Fibroblast of skin of right biceps (primary cell): ENCODE measurements around the gene NMNAT3.
A peak's percentile ranks its signal among the peaks of the same experiment; 100 is the strongest.

ENCODE experiments used
- DNase-seq: peaks from one replicate; pipeline ENCODE4 v3.0.0-alpha.2; 2013

Gene NMNAT3

DNA sequence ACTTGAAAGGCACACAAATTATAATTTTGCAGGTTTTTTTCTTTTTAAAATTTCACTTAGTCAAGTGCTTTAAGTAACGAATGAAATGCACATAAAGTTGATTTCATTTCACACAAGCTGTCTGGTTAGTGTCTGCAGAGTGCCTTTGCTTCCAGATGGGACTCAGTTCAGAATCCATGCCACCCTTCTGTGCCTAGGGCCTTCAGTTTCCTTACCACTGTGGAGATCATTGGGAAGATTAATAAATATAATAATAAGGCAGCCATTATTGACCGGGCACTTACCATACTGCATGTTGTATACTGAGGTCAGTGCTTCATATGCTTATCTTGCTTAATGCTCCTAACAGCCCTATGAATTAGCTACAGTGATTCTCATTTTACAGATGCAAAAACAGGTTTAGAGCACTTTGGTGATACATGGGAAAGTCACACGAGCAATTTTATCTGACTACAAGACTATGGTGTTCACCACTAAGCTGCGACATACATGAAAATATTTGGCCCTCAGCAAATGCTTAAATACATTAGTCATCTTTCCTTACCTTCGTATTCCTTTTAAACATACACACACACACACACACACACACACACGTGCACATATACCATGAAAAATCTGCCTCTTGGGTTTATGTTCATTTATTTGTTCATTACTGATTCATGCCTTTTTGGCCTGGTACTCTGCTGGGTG is 3.1 kb downstream of the NMNAT3 start:
- no peak for DNase-seq

DNA sequence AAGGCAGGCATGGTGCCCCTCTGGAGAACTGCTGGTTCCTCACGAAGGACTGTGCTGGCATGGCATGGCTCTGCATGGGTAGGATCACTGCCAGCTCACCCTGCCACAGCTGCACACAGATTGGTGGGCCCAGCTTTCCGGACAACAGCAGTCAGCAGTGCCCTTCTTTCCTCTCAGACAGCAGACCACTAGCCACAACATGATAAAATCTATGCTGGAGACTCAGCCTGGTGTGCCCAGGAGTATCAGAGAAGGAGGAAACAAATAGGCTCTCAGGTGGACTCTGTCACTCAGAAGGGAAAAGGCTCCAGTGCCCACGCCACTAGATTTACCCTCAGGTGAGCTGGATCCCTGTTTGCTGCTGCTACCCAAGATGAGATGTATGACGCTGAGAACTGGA is 4.9 kb downstream of the NMNAT3 start:
- no peak for DNase-seq

DNA sequence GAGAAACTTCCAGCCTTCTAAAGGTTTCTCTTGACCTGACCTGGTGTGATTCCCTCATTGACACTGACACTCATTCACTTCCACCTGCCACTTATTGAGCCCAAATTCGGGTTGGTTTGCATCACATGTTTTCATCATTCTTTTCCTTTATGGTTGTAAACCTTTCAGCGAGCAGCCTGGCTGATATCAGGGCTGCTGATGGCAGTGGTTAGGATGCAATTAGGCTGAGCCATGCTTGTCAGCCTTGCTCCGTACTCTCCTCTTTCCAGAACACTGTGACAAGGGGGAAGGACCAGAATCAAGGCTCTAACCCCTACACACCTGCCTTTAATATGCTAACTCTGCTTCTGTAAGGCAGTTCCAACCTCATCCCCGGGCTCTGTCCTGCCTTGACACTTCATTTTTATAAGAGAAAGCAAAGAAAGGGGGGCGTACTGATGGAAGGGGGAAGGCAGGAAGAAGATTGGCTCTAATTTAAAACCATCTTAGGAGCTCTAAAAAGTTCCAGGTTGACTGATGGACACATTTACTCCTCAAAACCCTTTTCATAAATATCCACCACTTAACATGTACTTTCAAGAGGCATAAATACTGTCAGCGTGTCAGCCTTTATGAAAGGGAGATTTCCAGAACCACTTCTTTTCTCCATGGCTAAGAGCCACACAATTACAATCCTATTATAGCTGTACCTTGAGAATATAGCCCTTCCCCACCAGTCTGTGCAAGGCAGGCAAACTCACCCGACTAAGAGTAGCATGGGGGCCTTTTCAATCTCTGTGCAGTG is 5.7 kb downstream of the NMNAT3 start:
- no peak for DNase-seq

DNA sequence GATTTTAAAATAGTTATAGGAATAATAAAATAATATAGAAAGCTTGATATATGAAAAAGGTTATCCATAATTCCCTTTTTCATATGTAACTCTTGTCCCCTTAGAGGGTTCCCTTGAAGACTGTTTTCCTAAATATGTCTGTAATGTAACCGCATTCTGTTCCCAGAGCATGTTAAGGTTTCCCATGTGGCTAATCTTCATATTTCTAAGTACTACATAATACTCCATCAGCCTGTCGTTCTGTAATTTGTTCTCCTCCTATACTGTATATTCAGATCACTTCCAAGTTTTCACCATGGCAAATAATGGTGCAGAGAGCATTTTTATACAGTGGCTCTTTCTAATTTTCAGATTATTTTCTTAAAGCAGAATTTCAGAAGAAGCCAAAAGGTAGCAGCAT is 6.7 kb downstream of the NMNAT3 start:
- peak; percentile 1 for DNase-seq

DNA sequence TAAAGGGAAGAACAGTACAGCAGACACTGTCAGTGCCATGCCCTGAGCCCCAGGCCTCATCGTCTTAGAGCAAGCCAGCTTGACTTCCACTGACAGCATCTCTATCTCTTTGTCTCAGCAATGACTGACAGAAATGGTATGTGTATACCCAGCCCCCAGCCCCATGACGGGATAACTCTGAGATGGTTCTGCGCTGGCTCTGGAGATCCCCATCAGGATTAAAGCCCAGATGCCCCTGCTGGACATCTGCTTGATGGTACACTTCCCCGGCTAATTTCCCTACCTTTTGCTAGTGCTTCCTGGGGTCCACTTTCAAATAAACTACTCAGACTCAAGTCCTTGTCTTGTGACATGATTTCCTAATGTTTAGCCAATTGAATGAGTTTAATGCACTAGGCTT is 7.6 kb downstream of the NMNAT3 start:
- no peak for DNase-seq

- DNase-seq: no peak
Measured at GRCh38 chr3:139668332-139668731, 9.4 kb downstream of the NMNAT3 start.

- DNase-seq: no peak
Measured at GRCh38 chr3:139664958-139665357, 12.8 kb downstream of the NMNAT3 start.

DNA sequence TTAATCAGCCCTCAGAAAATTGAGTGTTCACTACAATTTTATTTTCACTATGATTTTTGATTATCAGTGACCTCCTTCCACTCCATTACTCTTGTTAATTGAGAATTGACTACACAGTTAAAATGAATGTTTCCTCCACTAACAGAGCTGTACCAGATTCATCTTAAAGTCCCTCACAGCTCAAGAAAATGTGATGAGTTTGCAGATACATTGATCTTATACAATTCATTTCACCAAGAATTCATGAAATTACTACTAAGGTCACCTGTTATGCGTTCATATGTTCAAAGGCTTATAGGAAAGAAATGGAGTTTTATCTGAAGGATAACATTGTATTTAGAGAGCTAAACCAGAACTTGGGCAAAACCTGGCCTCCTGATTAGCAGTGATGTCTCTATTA is 17.5 kb downstream of the NMNAT3 start:
- no peak for DNase-seq

DNA sequence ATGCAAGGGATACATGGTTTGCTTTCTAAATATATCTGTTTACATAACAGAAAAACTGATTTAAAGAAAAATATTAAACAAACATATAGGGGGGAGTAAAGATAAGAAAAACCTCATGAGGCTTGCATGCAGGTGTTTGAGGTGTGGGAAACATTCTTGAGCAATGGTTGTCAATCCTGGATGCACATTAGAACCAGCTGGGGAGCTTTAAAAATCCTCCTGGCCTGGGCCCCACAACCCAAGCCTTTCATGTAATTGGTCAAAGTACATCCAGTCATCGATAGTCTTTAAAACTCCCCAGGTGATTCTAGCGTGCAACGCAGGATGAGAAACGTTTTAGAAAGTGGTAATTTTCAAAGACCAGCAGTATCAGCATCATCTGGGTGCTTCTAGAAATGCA is 18.3 kb downstream of the NMNAT3 start:
- DNase-seq: no peak

GRCh38 chr3:139657936-139658335 is 19.8 kb downstream of the NMNAT3 start:
- no peak for DNase-seq

DNA sequence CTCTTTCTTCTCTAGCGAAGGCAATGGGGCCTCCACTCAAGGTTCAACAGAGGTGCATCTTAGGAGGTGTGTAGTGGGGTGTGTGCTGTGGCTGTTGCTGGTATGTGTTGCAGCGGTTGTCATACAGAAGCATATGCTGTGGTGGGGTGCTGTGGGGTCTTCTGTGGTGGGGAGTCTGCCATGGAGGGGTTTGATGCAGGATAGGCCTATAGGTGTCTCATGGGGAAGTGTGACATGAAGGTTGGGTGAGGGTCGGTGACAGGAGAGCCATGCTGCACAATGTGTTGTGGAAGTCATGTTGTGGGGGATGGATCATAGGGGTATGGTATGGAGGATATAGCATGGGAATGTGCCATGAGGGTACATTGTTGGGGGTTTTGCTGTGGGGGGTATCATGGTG is 20.3 kb downstream of the NMNAT3 start:
- no peak for DNase-seq

DNA sequence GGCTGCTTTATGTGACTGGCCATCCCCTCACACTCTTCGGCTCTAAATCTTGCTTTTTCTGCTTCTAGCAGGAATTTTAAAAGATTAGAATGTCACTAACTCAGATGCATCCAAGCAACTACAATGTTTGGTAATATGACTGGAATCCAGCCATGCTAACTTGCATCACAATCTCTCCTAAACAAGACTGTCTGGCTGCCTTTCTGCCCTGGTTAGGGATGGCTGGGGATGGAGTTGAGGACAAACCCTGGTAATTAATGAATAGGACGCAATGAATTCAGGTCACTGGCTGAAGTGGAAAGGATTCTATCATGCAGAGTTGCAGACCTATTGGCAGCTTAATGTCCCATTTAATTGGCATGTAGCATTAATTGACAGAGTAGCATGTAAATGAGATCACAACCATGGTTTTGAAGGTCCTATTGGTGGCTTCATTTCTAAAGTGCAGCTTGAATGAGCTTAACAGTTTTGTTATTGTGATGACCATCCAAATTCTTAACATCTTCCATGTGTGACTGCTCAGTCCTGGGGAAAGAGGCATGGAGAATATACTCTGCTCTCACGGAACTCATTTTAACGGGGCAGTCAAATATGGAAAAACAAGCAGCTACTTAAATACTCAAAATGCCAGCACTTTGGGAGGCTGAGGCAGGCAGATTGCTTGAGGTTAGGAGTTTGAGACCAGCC is 21.7 kb downstream of the NMNAT3 start:
- no peak for DNase-seq

GRCh38 chr3:139654637-139655365 is 23.0 kb downstream of the NMNAT3 start:
- no peak for DNase-seq

- DNase-seq: no peak
Measured at GRCh38 chr3:139653582-139653981, 24.2 kb downstream of the NMNAT3 start.

DNA sequence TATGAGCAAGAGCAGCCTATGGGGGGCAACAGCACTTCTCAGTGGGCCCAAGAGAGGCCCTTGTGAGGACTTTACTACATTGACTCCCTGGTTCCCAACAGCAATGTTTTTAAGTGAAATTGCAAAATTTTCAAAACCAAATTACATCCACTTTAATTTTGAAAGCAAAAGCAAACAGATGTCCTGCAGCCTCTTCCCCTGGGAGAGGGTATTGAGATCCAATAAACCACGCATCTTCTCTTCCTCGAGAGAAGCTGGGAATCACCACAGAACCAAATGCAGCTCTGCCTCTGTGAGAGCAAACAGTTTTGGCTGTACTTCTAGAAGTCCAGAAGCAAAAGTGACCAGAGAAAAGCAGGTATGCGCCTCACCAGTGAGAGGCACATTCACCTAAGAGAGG is 25.2 kb downstream of the NMNAT3 start:
- no peak for DNase-seq

DNA sequence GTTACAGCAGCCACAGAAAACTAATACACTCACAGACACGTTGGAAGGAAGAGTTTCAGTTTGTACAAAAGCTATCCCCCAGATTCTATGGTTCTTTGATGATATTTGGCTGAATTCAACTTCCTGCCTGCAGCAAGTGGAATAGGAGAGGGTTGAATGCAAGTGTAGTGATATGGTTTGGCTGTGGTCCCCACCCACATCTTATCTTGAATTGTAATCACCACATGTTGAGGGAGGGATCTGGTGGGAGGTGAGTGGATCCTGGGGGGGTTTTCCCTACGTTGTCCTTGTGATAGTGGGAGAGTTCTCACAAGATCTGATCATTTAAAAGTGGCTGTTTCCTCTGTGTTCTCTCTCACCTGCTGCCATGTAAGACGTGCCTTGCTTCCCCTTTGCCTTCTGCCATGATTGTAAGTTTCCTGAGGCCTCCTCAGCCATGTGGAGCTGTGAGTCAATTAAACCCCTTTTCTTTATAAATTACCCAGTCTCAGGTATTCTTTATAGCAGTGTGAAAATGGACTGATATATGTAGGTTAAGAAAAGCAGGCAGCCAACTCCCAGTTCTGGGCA is 29.8 kb downstream of the NMNAT3 start:
- no peak for DNase-seq

DNA sequence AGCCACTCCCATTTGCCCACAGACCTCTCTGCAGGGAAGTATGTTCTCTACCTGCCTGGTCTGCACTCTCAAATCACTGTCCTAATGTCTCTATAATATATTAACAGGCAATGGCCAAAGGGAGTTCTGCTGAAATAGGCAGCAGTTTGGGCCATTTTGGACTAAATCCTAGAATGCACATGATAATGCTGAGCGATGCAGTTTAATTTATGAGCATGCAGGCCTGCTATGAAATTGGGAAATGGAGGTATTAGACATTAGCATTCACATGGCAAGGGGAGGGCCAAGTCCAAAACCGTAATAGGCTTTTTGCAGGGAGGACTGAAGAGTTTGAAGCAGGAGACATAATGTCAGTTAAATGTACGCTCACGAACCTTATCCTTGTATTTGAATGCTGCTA is 31.3 kb downstream of the NMNAT3 start:
- DNase-seq: no peak

DNA sequence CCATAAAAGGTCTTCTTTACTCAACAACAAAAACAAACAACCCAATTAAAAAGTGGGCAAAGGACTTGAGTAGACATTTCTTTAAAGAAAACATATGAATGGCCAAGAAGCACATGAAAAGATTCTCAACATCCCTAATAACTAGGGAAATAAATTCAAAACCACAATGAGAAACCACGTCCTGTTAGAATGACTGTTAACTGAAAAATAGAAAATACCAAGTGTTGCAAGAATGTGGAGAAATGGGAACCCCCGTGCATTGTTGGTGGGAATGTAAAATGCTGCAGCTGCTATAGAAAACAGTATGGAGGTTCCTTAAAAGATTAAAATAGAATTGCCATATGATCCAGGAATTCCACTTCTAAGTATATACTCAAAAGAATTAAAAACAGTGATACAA is 34.8 kb downstream of the NMNAT3 start:
- peak; percentile 3 for DNase-seq

- no peak for DNase-seq
Measured at GRCh38 chr3:139640456-139640855, 37.3 kb downstream of the NMNAT3 start.

GRCh38 chr3:139639662-139640061 is 38.1 kb downstream of the NMNAT3 start:
- no peak for DNase-seq

DNA sequence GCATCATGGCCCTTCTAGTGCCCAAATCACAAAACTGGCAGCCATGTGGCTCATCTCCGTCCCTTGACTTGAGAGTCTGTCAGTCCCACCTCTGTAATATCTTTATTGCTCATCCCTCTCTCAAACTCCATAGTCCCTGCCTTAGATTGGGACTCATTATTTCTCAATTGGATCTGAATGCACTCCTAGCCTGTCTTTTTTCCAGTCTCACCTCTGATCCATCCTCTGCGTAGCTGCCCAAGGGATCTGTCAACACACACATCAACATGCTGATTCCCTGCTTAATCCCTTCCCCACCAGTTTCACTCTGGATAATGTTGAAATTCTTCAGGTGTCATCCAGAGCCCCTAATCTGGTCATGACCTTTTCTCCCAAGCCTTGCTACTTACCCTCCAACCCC is 39.3 kb downstream of the NMNAT3 start:
- DNase-seq: no peak

- DNase-seq: no peak
Measured at GRCh38 chr3:139636511-139636910, 41.3 kb downstream of the NMNAT3 start.

DNA sequence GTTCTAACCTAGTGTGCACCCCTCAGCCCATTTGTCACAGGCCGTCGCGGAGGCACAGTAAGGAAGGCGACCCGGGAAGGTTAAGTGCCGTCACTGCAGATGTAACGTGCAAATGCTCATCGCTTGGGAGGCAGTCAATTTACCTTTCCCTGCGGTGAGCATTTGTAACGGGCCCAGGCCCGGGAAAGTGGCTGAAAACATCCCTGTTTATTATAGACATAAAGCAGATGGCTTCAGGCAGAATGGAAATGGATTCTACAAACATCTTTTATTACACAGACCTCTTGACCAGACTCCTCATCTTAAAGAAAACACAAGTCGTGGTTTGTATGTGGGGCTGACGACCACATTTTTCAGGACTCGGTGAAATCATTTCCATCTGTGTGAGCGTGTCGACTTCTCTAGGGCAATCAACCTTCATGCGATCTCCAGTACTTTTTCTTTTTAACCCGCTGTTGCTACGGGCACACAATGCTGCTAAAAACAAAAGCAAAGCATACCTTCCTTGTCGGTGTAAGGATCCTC is 43.6 kb downstream of the NMNAT3 start:
- peak; percentile 2 for DNase-seq
